Loucy (cell line): ENCODE results near the gene ARPC4.

Experiments
- H2AFZ ChIP-seq: fragments of 200-600 bp; sonication (generic); 2 replicates; pipeline ENCODE4 v1.6.0; 2016; ENCODE audit warnings: antibody characterized with exemption, mild to moderate bottlenecking, low read length, moderate library complexity
- H3F3A ChIP-seq: fragments of 200-600 bp; 2 replicates; pipeline ENCODE4 v1.6.0; 2016; ENCODE audit warnings: antibody characterized with exemption, low read depth, mild to moderate bottlenecking
- H3K27me3 ChIP-seq: fragments of 200-600 bp; sonication (generic); 2 replicates; pipeline ENCODE4 v1.6.1; 2014; ENCODE audit warnings: low read length, mild to moderate bottlenecking; ENCODE audit not compliant: insufficient read depth, poor library complexity, severe bottlenecking
- H3K36me3 ChIP-seq: fragments of 200-600 bp; sonication (generic); 2 replicates; pipeline ENCODE4 v1.6.1; 2016; ENCODE audit warnings: low read length; ENCODE audit not compliant: insufficient read depth
- H3K4me1 ChIP-seq: fragments of 200-600 bp; sonication (generic); 2 replicates; pipeline ENCODE4 v1.5.1; 2014; ENCODE audit warnings: low read length, mild to moderate bottlenecking; ENCODE audit not compliant: insufficient read depth, poor library complexity, severe bottlenecking
- H3K4me2 ChIP-seq: fragments of 200-600 bp; sonication (generic); 2 replicates; pipeline ENCODE4 v1.6.0; 2014; ENCODE audit warnings: antibody characterized with exemption, low read length, low read depth, mild to moderate bottlenecking; ENCODE audit not compliant: poor library complexity, severe bottlenecking
- H3K4me3 ChIP-seq: fragments of 200-600 bp; sonication (generic); 2 replicates; pipeline ENCODE4 v1.5.1; 2014; ENCODE audit warnings: low read length, mild to moderate bottlenecking, mixed read lengths; ENCODE audit not compliant: poor library complexity, severe bottlenecking
- H3K79me2 ChIP-seq: fragments of 200-600 bp; sonication (generic); 2 replicates; pipeline ENCODE4 v1.6.1; 2014; ENCODE audit warnings: low read length; ENCODE audit not compliant: insufficient read depth
- H3K9ac ChIP-seq: fragments of 200-600 bp; sonication (generic); 2 replicates; pipeline ENCODE4 v1.6.0; 2014; ENCODE audit warnings: mild to moderate bottlenecking, low read depth, low read length, moderate library complexity; ENCODE audit not compliant: poor library complexity, severe bottlenecking
- H3K9me2 ChIP-seq: fragments of 200-600 bp; sonication (generic); replicated peaks from 2 replicates; pipeline ENCODE4 v1.6.1; 2016; ENCODE audit warnings: low read depth, low read length, mixed read lengths
- H3K9me3 ChIP-seq: fragments of 200-600 bp; sonication (generic); 2 replicates; pipeline ENCODE4 v1.6.1; 2014; ENCODE audit warnings: mild to moderate bottlenecking, antibody characterized with exemption, low read length, low read depth; ENCODE audit not compliant: insufficient read depth
- H4K20me1 ChIP-seq: fragments of 200-600 bp; sonication (generic); 2 replicates; pipeline ENCODE4 v1.6.0; 2014; ENCODE audit warnings: antibody characterized with exemption, low read length, mild to moderate bottlenecking; ENCODE audit not compliant: insufficient read depth, poor library complexity, severe bottlenecking
- EZH2phosphoT487 ChIP-seq: fragments of 200-600 bp; IDR thresholded peaks from 2 replicates; pipeline ENCODE4 v1.6.1; 2018; ENCODE audit warnings: antibody characterized with exemption, mild to moderate bottlenecking, moderate library complexity, borderline replicate concordance
- TF ChIP-seq, protein P1 (sequence below): fragments of 200-600 bp; sonication (generic); conservative IDR thresholded peaks from 2 replicates; pipeline ENCODE4 v1.5.1; 2014; ENCODE audit warnings: mild to moderate bottlenecking, antibody characterized with exemption, low read length

The ARPC4 gene

DNA sequence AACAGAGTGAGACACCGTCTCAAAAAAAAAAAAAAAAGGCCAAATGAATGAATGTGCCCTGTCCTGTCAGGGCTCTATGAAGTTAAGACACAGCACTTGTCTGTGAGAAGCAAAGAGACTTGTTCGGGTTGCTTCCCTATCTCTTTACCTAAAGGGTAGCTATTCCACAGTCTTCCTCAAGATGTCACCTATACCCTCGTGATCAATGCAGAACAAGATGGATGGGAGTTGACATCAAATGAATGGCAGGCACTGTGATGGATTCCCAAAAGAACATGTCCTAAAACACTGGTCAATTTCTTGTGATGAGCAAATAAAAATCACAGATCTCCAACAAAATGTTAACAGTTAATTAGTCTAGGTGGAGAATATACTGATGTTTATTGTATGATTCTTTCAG lies 10.1 kb upstream of the ARPC4 start:
- Histone ChIP-seq H3K4me3 (peak overlapping the region; percentile 17), H3K27me3 (no peaks in the 10 kb centered on the region), H3K9me3 (no peaks in the 10 kb centered on the region), H3K9me2 (no peaks in the 10 kb centered on the region), H3K36me3 (peaks cover 3% of the 10 kb centered on the region; the same call in 1 of the 2 replicates), H4K20me1 (no peaks in the 10 kb centered on the region), H3K4me2 (peak overlapping the region; percentile 92), H3K9ac (peak overlapping the region; percentile 75), H3F3A (peaks cover 13% of the 10 kb centered on the region), H2AFZ (no peak overlapping the region), H3K4me1 (peaks cover 56% of the 10 kb centered on the region), H3K79me2 (peaks cover 4% of the 10 kb centered on the region; the same call in 1 of the 2 replicates)
- TF ChIP-seq, protein P1, sequence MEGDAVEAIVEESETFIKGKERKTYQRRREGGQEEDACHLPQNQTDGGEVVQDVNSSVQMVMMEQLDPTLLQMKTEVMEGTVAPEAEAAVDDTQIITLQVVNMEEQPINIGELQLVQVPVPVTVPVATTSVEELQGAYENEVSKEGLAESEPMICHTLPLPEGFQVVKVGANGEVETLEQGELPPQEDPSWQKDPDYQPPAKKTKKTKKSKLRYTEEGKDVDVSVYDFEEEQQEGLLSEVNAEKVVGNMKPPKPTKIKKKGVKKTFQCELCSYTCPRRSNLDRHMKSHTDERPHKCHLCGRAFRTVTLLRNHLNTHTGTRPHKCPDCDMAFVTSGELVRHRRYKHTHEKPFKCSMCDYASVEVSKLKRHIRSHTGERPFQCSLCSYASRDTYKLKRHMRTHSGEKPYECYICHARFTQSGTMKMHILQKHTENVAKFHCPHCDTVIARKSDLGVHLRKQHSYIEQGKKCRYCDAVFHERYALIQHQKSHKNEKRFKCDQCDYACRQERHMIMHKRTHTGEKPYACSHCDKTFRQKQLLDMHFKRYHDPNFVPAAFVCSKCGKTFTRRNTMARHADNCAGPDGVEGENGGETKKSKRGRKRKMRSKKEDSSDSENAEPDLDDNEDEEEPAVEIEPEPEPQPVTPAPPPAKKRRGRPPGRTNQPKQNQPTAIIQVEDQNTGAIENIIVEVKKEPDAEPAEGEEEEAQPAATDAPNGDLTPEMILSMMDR = peak; percentile 65
- TF ChIP-seq EZH2phosphoT487 = no peak

DNA sequence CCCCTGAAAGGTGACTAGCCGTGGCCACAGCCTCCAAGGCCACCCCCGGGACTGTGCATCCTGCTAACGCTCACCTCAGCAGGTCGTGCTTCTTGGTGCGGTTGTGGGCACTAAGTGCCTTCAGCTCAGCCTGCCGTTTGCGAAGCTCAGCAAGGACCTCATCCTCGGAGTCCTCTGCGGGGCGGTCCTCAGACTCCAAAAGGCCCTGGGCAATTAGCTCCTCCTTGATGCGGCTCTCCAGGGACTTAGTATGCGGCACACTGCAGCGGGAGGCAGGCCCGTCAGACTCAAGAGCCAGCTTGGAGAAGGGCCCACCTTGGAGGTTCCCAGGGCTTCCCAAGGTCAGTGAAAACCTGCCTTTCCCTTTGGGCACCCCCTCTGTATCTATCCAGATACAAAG lies 8.9 kb upstream of the ARPC4 start:
- no peaks in the 10 kb centered on the region for H3K9me3 ChIP-seq
- H3F3A ChIP-seq = peaks cover 13% of the 10 kb centered on the region
- no peaks in the 10 kb centered on the region for H4K20me1 ChIP-seq
- no peak overlapping the region for H2AFZ ChIP-seq
- H3K27me3 ChIP-seq = no peaks in the 10 kb centered on the region
- H3K4me2 ChIP-seq = no peak overlapping the region
- H3K9me2 ChIP-seq = no peaks in the 10 kb centered on the region
- peaks cover 44% of the 10 kb centered on the region for H3K4me1 ChIP-seq
- H3K9ac ChIP-seq = no peak overlapping the region
- H3K79me2 ChIP-seq = peaks cover 4% of the 10 kb centered on the region; the same call in 1 of the 2 replicates
- peaks cover 3% of the 10 kb centered on the region; the same call in 1 of the 2 replicates for H3K36me3 ChIP-seq
- no peak overlapping the region for H3K4me3 ChIP-seq
- no peak for TF ChIP-seq EZH2phosphoT487
- TF ChIP-seq, protein P1 = no peak

DNA sequence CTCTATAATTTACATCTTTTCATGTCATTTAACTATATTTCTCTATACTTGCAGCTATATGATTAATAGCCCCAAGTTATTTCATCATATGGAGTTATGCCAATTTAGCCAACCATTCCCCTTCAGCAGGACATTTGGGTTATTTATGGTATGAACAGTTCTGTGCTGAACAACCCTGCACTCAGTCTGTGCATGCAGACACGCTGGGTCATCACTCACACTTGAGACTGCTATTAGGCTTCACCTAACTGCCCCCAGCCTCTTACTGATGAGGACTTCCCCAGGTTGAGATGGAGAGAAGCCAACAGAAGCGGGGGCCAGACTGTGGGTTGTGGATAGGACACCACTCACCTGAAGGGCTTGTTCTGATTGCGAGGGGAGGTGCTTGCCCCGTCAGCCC lies 7.9 kb upstream of the ARPC4 start:
- no peaks in the 10 kb centered on the region for H4K20me1 ChIP-seq
- peaks cover 11% of the 10 kb centered on the region; the same call in 1 of the 2 replicates for H3K79me2 ChIP-seq
- H3F3A ChIP-seq = peaks cover 13% of the 10 kb centered on the region
- H3K9ac ChIP-seq = no peak overlapping the region
- no peak overlapping the region for H2AFZ ChIP-seq
- H3K4me1 ChIP-seq = peaks cover 35% of the 10 kb centered on the region
- H3K27me3 ChIP-seq = no peaks in the 10 kb centered on the region
- no peaks in the 10 kb centered on the region for H3K9me3 ChIP-seq
- no peaks in the 10 kb centered on the region for H3K9me2 ChIP-seq
- no peak for TF ChIP-seq EZH2phosphoT487
- TF ChIP-seq, protein P1 = no peak
- no peak overlapping the region for H3K4me3 ChIP-seq
- peaks cover 3% of the 10 kb centered on the region; the same call in 1 of the 2 replicates for H3K36me3 ChIP-seq
- H3K4me2 ChIP-seq = no peak overlapping the region
